OCI-M2 (cell line): ENCODE measurements around the gene EDRF1.

Experiments
- DNase-seq: peaks from one replicate; lab custom pipeline; 2025; ENCODE audit not compliant: unreplicated experiment; lab: John Stamatoyannopoulos, UW

EDRF1 gene

GRCh38 chr10:125785791-125786190 lies 66.3 kb downstream of the EDRF1 start:
- no peak for DNase-seq

DNA sequence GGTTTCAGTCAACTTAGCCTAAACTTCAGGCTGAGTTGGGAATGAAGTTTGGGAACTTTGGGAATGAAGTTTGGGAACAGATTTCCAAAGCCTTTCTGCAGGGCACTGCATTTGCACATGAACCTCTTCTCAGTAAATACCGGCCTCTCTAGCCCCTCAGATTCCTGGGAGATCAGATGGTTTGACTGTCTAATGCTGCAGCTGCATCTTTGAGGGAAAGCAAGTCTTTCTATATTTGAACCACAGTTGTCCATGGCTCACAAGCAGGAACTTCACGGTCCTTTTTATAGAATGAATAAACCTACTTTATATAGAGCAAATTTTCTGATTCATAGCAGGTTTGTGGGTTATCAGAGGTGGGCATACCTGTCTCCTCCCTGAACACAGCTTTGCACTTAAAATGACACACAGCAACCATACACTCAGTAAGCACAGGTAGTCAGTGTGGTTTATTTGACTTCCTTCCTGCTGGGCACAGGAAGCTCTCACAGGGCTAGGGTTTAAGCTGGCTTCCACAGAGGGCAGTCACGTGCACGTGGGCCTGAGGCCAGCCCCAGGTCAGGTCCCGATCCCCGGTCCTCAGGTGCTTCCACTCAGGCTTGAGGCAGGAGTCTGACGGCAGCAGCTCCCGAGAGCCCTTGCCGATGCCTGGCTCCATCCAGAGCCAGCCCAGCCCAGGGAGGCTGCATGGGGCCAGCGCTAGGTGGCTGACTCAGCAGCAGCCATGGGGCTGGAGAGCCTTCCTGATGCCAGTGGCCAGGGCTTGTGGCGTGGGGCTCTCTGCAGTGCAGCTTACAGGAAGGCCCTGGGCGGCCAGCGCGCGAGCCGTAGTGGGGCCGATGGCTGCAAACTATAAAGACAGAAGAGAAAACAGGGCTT lies 68.9 kb downstream of the EDRF1 start:
- no peak for DNase-seq

DNA sequence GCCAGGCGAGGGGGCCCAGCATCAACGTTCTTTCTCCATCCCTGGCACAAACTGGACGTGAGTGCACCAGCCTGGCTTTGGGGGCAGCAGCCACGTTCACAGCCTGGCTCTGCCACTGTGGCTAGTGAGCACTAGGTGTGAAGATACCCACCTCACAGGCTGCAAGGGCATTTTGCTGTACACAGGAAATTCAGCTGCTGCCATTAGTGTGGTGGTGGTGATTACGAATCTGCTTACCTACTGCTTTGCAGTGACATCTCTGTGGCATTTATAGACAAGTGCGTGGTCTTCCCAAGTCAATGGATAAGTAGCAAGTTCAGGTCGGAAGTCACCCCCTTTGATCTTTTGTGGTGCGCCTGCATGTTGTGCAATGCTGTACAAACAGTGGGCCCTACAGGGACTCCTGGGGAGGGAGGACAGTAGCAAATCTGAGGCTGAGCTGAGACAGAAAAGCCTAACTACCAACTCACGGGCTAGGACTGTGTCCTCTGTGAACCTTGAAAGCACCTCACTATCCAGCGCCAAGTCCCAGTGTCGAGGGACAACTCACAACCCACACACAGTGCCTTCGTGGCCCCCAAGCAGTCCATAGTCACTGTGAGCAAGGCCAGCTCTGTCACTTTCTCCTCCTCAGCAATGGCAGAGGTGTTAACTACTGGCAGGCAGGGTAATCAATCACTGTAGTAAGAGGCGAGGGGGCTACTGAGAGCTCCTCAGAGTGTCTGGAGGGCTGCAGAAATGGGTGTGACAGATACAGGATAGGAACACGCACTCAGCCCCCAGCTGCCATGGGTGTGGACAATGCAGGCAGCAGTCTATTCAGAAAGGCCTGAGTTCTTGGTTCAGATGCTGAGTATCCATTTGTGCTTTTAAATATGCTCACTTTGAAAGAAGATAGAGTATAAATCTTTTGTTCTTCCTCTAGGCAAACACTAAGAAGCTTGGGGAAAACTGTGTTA lies 73.1 kb downstream of the EDRF1 start:
- DNase-seq = no peak

DNA sequence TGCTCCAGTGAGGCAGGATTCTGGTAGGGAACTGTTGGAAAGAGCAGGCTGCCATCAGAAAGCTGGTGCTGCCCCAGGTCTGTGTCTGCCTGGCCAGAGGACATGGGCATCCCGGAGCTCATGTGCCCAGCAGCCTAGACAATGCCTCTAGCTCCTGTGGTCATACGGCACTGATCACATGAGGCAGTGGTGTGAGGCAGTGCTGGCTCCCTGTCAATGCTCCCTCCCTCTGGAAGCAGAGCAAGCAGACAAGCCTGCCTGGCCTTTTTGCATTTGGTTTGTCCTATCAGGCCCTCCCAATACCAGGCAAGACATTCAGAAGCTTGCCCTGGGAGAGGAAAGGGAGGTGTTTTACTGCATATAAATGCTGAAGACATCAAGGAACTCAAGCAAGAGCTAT lies 75.6 kb downstream of the EDRF1 start:
- no peak for DNase-seq

DNA sequence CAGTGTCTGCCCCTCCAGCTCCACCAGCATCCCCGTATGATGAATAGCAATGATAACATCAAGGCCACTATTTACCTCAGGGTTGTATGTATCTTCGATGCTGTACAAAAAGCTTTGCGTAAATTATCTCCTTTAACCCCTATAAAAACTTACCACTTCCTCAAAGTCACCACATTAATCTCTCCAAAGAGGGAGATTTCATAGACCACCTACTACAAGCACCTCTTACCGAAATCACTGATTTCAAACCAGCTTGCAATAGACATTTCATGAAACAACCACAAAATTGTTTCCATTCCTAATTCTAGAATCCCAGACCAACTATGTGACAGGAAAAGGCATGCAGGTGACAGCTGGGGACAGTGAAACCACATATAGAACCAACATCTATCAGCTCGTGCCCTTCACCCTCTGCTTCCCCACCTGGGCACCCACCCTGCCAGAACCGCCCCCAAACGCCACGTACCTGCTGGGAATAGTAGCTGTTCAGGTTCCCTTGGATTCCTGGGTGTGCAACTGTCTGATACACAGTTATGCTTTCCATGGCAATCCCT lies 76.2 kb downstream of the EDRF1 start:
- no peak for DNase-seq

- DNase-seq = no peak
Observed at GRCh38 chr10:125797424-125797823, 77.9 kb downstream of the EDRF1 start.

DNA sequence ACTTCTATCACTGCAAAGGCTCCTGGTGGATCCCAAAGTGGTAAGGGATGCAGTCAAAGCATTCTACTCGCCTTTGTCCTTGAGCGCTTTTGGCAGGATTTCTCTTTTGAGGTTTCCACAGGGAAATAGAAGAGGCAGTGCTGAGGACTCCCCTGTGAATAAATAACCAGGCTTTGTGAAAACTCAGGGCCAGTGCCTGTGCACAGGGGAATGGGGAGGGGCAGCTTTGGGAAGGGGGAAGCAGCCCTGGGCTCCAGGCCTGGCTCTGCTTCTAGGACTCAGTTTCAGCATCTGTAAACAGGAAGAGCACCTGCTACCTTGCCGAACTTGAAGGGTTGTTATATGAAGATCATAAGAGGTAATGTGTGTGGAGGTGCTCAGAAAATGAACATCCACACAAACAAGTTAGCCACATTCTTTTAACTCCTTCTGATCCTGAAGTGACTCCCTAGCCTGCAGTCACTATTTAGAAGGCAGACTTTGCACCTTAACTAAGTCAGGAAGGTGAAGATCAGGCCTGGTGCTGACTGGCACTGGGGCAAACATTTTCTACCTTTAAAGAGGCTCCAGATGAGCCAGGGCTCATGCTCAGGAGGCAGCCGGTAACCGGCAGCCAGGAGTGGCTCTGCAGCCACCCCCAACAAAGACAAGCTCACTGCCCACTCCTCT lies 78.6 kb downstream of the EDRF1 start:
- DNase-seq = no peak

DNA sequence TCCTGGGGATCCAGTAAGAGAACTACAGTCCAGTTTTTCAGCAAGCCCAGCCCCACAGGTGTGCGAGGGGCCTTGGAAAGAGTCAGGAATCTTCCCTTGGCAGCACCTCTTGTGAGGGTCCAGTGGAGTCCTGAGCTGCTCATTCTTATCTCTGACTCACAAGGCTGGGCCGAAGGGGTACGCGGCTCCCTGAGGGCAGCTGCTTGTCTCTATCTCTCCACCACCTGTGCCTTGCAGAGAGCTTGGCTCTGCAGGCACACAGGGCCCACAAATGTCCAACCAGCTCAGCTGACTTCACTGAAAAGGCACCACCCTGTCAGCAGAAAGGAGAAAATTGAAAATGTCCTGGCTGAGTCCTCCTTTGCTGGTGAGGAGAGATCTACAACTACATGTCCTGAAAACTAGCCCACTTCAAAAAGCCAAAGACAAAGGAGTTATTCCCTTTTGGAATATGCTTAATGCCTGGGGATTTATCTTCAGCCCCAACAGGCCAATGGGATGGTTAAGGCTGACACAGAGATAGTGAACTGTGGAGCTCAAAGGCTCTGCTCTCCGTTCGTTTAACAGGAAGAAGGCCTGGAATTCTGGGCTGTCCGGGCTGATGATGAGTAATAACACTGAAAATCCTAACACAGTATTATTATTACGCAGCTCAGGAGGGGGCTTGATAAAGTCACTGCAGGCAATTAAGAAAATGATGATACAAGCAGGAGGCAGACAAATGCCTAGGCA lies 80.1 kb downstream of the EDRF1 start:
- DNase-seq = no peak

DNA sequence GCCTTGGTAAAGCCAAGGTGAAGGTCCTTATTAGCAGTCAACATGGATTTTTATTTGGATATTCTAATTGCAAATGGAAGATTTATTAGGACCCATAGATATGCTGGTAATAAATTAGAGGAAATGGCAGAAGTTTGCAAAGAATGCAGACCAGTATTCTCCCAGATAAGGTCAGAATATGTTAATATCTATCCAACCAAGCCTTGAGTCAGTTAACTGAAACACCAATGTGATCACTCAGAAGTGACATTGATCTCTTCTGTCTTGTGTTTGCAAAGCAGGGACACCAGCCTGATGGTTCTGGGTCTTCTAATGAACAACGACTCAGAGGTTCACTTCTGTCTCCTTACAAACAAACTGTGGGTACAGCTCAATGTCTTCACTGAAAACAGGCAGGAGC lies 82.1 kb downstream of the EDRF1 start:
- no peak for DNase-seq

GRCh38 chr10:125802131-125802530 lies 82.6 kb downstream of the EDRF1 start:
- DNase-seq = no peak

DNA sequence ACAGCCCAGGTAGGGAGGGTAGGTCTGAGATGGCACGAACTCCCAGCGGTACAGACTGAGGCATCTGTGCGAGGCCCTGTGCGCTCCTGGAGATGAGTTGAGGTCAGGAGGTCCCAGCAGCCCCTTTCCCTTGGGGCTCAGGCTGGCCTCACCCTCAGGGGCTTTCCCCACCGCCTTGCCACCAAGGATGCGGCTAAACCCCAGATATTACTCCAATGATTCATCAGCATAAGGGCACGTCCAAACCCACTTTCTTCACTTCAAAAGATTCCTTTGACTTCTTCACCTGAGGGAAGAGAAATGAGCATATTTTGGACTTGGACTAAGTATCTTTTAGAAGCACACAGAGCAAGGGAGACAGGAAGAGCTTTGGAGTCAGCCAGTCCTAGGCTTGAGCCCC lies 83.2 kb downstream of the EDRF1 start:
- DNase-seq = no peak

DNA sequence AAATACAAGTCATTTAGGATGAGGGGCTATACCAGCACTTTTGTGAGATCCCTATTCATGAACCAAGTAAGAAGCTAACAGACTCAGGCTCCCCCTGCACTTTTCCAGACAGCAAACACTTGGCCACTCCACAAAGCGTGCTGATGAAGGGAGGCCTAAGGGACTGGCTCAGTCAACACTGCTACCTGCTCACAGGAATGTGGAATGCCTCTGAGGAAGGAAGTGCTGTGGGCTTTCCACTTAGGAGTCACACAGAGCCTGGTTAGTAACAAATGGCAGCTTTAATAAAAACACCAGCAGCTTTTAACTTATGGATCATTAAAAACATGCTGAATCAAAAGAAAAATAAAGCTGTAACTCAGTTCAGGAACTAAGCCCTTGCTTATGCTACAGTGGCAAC lies 88.5 kb downstream of the EDRF1 start:
- no peak for DNase-seq

DNA sequence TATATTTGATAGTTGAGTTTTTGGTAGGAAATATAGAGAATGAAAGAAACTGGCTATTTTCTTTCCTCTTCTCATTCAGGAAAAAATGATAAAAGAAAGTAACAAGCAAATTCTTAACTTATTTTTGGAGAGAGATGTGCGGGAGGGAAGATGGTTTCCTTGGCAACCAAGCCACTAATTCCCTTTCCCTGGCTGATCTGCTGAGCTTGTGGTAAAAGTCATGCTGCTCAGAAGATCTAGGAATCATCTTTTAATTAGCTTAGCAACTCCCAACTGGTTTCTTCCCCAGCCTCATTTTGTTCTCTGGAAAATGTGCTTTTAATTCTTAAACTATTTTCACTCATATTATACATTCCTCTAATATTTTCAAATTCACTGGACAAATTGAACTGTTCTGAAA lies 91.7 kb downstream of the EDRF1 start:
- no peak for DNase-seq

- DNase-seq = no peak
Observed at GRCh38 chr10:125812128-125812750, 92.7 kb downstream of the EDRF1 start.
